GM23338 (cell line): ENCODE results near the gene MEI1. TPM values are rescaled to one million over a fixed set of nuclear protein-coding genes. Genes with fewer than 3 reads are reported as not detected.

ENCODE experiments used
- CTCF ChIP-seq, 2 experiments: fragments of 200-600 bp in 1 of 2; sonication (generic) in 1 of 2; conservative IDR thresholded peaks; 2 replicates each; pipeline versions ENCODE4 v1.5.1 to v1.6.1; 2016 to 2017; ENCODE audit warnings: antibody characterized with exemption in 2 of 2, low read depth in 2 of 2, mild to moderate bottlenecking in 2 of 2, moderate library complexity in 1 of 2
- EZH2 ChIP-seq: fragments of 200-600 bp; sonication (generic); IDR thresholded peaks from one replicate; pipeline ENCODE4 v1.8.0; 2017; ENCODE audit warnings: antibody characterized with exemption, mild to moderate bottlenecking, low read depth; ENCODE audit not compliant: unreplicated experiment
- EZH2phosphoT487 ChIP-seq: fragments of 200-600 bp; sonication (generic); IDR thresholded peaks from one replicate; pipeline ENCODE4 v1.8.1; 2018; ENCODE audit warnings: antibody characterized with exemption; ENCODE audit not compliant: unreplicated experiment
- JUNB ChIP-seq: IDR thresholded peaks from one replicate; pipeline ENCODE4 v1.6.1; 2016; ENCODE audit warnings: antibody characterized with exemption; ENCODE audit not compliant: unreplicated experiment
- ZNF114 ChIP-seq: fragments of 250-450 bp; sonication (Bioruptor Pico); IDR thresholded peaks from 2 replicates; pipeline ENCODE4 v1.5.0; 2020; ENCODE audit warnings: mild to moderate bottlenecking, moderate library complexity
- ZNF462 ChIP-seq: fragments of 250-450 bp; sonication (Bioruptor Pico); IDR thresholded peaks from 2 replicates; pipeline ENCODE4 v1.5.0; 2020; ENCODE audit warnings: mild to moderate bottlenecking, moderate library complexity
- polyA plus RNA-seq: library from polyadenylated mRNA; unstranded; fragments of >200 nt; fragmentation: Nextera tagmentation; extraction: Ambion mirVana; gene quantifications from 2 replicates; pipeline ENCODE4 v1.2.1, GENCODE V29; 2016
- small RNA-seq: library from RNA; depleted of rRNA; stranded (forward); fragments of <200 nt; gene quantifications from one replicate; pipeline ENCODE3, GENCODE V24; 2014; ENCODE audit warnings: low replicate concordance
- total RNA-seq: library from RNA; depleted of rRNA; stranded (reverse); fragments of >200 nt; shearing (Covaris generic); gene quantifications from 2 replicates; pipeline ENCODE4 v1.2.3, GENCODE V29; 2014; rRNA removed

Gene MEI1
- total and polyA plus RNA-seq, 2 experiments from 2014 or later, result 0.28 to 0.87 TPM

GRCh38 chr22:41848468-41848867 lies 149.2 kb downstream of the MEI1 start (continued):
- no peak for TF ChIP-seq ZNF462 (CRISPR knock-in tag)
- TF ChIP-seq CTCF (conservative IDR thresholded peaks at IDR 0.05; ENCODE audit: low read depth in 2 of 2), result no peak
- TF ChIP-seq ZNF114 (CRISPR knock-in tag), result no peak
- no peak for TF ChIP-seq EZH2
- TF ChIP-seq EZH2phosphoT487, result no peak
- TF ChIP-seq JUNB, result no peak

Small RNAs within 50 kb of the gene (small RNA-seq; reads per million reads assigned to genes)
- gene HMGN2P10, result not detected
- gene RF00019, result not detected
- not detected for gene RNU6-476P
- gene RNU6ATAC22P, result not detected

Other genes with a start within 250 kb of the MEI1 start
- 108 and 115 TPM in 2 replicates for gene PHF5A, start 230.8 kb upstream of the MEI1 start, total RNA-seq
- 49.4 and 52.4 TPM in 2 replicates for gene PHF5A, start 230.8 kb upstream of the MEI1 start, polyA plus RNA-seq
- 77.8 and 79.7 TPM in 2 replicates for gene ACO2, start 230.4 kb upstream of the MEI1 start, total RNA-seq
- 33.4 and 36.2 TPM in 2 replicates for gene ACO2, start 230.4 kb upstream of the MEI1 start, polyA plus RNA-seq
- gene POLR3H, start 155.0 kb upstream of the MEI1 start, total RNA-seq, result 18.6 and 19.0 TPM in 2 replicates
- 26.5 and 28.7 TPM in 2 replicates for gene POLR3H, start 155.0 kb upstream of the MEI1 start, polyA plus RNA-seq
- gene CSDC2, start 138.5 kb upstream of the MEI1 start, total RNA-seq, result 0.35 and 0.47 TPM in 2 replicates
- gene CSDC2, start 138.5 kb upstream of the MEI1 start, polyA plus RNA-seq, result 0.45 and 0.50 TPM in 2 replicates
- 8.7 and 12.1 TPM in 2 replicates for gene PMM1, start 109.7 kb upstream of the MEI1 start, total RNA-seq
- 9.9 TPM in 2 replicates for gene PMM1, start 109.7 kb upstream of the MEI1 start, polyA plus RNA-seq
- gene DESI1, start 78.5 kb upstream of the MEI1 start, total RNA-seq, result 40.4 and 53.8 TPM in 2 replicates
- gene DESI1, start 78.5 kb upstream of the MEI1 start, polyA plus RNA-seq, result 33.7 and 37.9 TPM in 2 replicates
- 495 and 498 TPM in 2 replicates for gene XRCC6, start 78.2 kb upstream of the MEI1 start, total RNA-seq
- gene XRCC6, start 78.2 kb upstream of the MEI1 start, polyA plus RNA-seq, result 351 and 352 TPM in 2 replicates
- 163 and 193 TPM in 2 replicates for gene SNU13, start 10.6 kb upstream of the MEI1 start, total RNA-seq
- 464 and 512 TPM in 2 replicates for gene SNU13, start 10.6 kb upstream of the MEI1 start, polyA plus RNA-seq
- 21.0 and 24.5 TPM in 2 replicates for gene CCDC134, start 101.2 kb downstream of the MEI1 start, total RNA-seq
- 2.7 and 4.2 TPM in 2 replicates for gene CCDC134, start 101.2 kb downstream of the MEI1 start, polyA plus RNA-seq
- 147 and 163 TPM in 2 replicates for gene SREBF2, start 133.6 kb downstream of the MEI1 start, total RNA-seq
- 48.7 and 49.8 TPM in 2 replicates for gene SREBF2, start 133.6 kb downstream of the MEI1 start, polyA plus RNA-seq
- gene SHISA8, start 215.6 kb downstream of the MEI1 start, total RNA-seq, result 0.62 and 5.1 TPM in 2 replicates
- gene SHISA8, start 215.6 kb downstream of the MEI1 start, polyA plus RNA-seq, result 0.21 TPM in 1 of 2 replicates, not detected in the other
- gene TNFRSF13C, start 227.3 kb downstream of the MEI1 start, total RNA-seq, result 0.97 and 1.7 TPM in 2 replicates
- 0.75 and 1.0 TPM in 2 replicates for gene TNFRSF13C, start 227.3 kb downstream of the MEI1 start, polyA plus RNA-seq
- 40.0 and 61.6 TPM in 2 replicates for gene CENPM, start 247.6 kb downstream of the MEI1 start, total RNA-seq
- 50.0 and 51.1 TPM in 2 replicates for gene CENPM, start 247.6 kb downstream of the MEI1 start, polyA plus RNA-seq